ENCODE data around the gene IL3. TPM values are rescaled to one million over a fixed set of nuclear protein-coding genes. Genes with fewer than 3 reads are reported as not detected.

Gene IL3
- total and polyA plus RNA-seq, 9 of the 15 experiments (the other 6 are each of a cell fraction or from before 2014, with no cell fraction given), result not detected

GRCh38 chr5:132079081-132079480, 18.6 kb downstream of the IL3 start:
- Histone ChIP-seq H4K20me1 (replicated peaks; ENCODE audit: control insufficient read depth, insufficient read depth, low read length) (no peaks in the 10 kb centered on the region), H3K9me3 (replicated peaks; ENCODE audit: control insufficient read depth, insufficient read depth, low read depth, low read length) (no peaks in the 10 kb centered on the region), H3K36me3 (ENCODE audit: control insufficient read depth, insufficient read depth, low read length) (no peaks in the 10 kb centered on the region), H3K4me1 (replicated peaks in 1 of 2; ENCODE audit: control insufficient read depth in 2 of 2, insufficient read depth in 2 of 2, low read length in 2 of 2) (peaks cover 7 to 27% of the 10 kb centered on the region in 2 experiments; a peak in 4 of 5 replicates), H3K27me3 (ENCODE audit: control insufficient read depth in 2 of 2, insufficient read depth in 2 of 2, low read length in 2 of 2) (no peaks in the 10 kb centered on the region), H3K4me3 (no peak overlapping the region), H3K27ac (ENCODE audit: extremely low read depth, low read depth, low read length) (no peak overlapping the region), H3K9ac (ENCODE audit: insufficient read depth in 1 of 2, low read depth in 2 of 2, low read length in 2 of 2) (no peak overlapping the region; a peak in 1 of 4 replicates), H2AFZ (ENCODE audit: low read depth, low read length) (no peak overlapping the region), H3K9me1 (ENCODE audit: control insufficient read depth, insufficient read depth, low read length) (no peaks in the 10 kb centered on the region), H3K79me2 (ENCODE audit: control insufficient read depth, insufficient read depth, low read length) (no peaks in the 10 kb centered on the region), H3K4me2 (ENCODE audit: insufficient read depth, low read length) (no peak overlapping the region)
- 23% methylated on average over 4 of the region's 4 CpGs for WGBS (ENCODE audit: insufficient coverage, low coverage, missing lambda C conversion rate)
- CTCF ChIA-PET (ENCODE audit: low intra/inter-chr PET ratio), result no interaction called here
- ATAC-seq (no peak), FAIRE-seq (no peak), DNase-seq (ENCODE audit: extremely low read depth in 1 of 4, low spot score in 3 of 4) (no peak)
- intact Hi-C loops (cut with micrococcal nuclease) (no loop called here), in situ Hi-C loops (cut with MboI) (no loop called here)
- BruUV-seq (replicated peaks), result no TSS peak
- TF ChIP-seq ID3 (CRISPR knock-in tag; IDR thresholded peaks at IDR 0.05) (no peak), ID3 (tag; IDR thresholded peaks at IDR 0.05) (no peak), ZC3H4 (CRISPR knock-in tag; IDR thresholded peaks at IDR 0.05; ENCODE audit: borderline replicate concordance) (no peak), ZNF785 (CRISPR knock-in tag; IDR thresholded peaks at IDR 0.05) (no peak), NFXL1 (CRISPR knock-in tag; IDR thresholded peaks at IDR 0.05) (no peak), NR2C1 (IDR thresholded peaks at IDR 0.05) (no peak), NR2C1 (tag; IDR thresholded peaks at IDR 0.05) (no peak), MAFK (IDR thresholded peaks at IDR 0.05; ENCODE audit: low read length) (no peak), ARID3A (IDR thresholded peaks at IDR 0.05; ENCODE audit: borderline replicate concordance, low read depth, low read length) (no peak), NFIC (IDR thresholded peaks at IDR 0.05) (no peak), GABPB1 (CRISPR knock-in tag; IDR thresholded peaks at IDR 0.05) (no peak), ATF4 (CRISPR knock-in tag; IDR thresholded peaks at IDR 0.05) (no peak), RBM17 (IDR thresholded peaks at IDR 0.05; ENCODE audit: borderline replicate concordance, low read depth, low read length) (no peak), PHF21A (IDR thresholded peaks at IDR 0.05; ENCODE audit: borderline replicate concordance, low read depth) (no peak), ZNF354B (CRISPR knock-in tag; IDR thresholded peaks at IDR 0.05) (no peak), HDAC8 (tag; IDR thresholded peaks at IDR 0.05) (no peak), ZBTB11 (CRISPR knock-in tag; IDR thresholded peaks at IDR 0.05) (no peak), U2AF2 (optimal IDR thresholded peaks at IDR 0.05; ENCODE audit: low read depth, low read length) (no peak)
- POLR2A ChIA-PET, result no interaction called here

Measured in K562 (cell line).